NCI-H510A (cell line): ENCODE results near the gene NRIP3.
"Not testable (repeated sequence)": the region's sequence is repeated elsewhere in the genome, so short reads cannot be mapped to it uniquely, and the experiment has no call there.

Experiments
- DNase-seq: peaks from one replicate; lab custom pipeline; 2025; lab: John Stamatoyannopoulos, UW

The NRIP3 gene

DNA sequence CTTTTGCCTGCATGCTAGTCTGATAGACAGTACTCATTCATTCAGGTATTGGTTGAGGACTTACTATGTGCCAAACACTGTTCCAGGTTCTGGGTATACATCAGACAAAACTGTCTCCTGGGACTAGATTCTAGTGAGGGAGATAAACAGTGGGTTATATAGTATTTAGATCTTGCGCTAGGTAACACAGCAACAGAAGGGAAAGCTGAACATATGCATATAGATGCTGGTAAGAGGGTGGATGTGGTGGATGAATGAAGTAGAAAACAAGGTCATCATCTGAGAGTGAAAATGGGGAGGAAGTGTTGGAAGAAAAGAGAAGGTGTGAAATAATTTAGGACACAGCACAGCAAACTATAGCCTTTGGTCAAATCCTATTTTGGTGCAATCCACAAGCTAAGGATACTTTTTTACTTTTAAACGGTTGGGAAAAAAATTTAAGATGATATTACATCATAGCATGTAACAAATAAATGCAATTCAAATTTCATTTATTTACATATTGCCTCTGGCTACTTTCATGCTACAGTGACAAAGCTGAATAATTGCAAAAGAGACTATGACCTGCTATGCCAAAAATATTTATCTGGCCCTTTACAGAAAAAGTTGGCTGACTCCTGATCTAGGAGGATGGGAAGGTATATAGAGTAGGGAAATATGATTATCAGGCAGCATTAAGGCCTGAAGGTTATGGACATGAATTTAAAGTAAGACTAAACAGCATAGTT is 32.4 kb downstream of the NRIP3 start:
- no peak for DNase-seq

DNA sequence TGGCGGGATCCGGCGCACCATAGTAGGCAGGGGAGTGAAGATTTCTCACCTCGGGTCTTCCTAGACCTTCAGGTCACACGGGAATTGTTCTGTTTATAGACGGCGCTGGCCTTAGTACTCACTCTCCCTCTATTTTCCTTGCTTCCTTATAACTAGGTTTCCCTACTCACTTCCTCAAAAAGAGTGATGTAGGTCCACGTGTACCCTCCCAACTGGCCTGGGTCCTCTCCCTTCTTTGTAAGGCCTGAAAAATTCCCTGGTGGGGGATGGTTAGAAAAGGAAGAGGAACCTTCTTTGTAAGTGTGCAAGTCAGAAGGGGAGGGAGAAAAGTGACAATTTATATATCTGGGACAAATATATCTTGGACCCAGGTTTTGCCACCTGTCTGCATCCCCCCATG is 36.6 kb downstream of the NRIP3 start:
- no peak for DNase-seq

DNA sequence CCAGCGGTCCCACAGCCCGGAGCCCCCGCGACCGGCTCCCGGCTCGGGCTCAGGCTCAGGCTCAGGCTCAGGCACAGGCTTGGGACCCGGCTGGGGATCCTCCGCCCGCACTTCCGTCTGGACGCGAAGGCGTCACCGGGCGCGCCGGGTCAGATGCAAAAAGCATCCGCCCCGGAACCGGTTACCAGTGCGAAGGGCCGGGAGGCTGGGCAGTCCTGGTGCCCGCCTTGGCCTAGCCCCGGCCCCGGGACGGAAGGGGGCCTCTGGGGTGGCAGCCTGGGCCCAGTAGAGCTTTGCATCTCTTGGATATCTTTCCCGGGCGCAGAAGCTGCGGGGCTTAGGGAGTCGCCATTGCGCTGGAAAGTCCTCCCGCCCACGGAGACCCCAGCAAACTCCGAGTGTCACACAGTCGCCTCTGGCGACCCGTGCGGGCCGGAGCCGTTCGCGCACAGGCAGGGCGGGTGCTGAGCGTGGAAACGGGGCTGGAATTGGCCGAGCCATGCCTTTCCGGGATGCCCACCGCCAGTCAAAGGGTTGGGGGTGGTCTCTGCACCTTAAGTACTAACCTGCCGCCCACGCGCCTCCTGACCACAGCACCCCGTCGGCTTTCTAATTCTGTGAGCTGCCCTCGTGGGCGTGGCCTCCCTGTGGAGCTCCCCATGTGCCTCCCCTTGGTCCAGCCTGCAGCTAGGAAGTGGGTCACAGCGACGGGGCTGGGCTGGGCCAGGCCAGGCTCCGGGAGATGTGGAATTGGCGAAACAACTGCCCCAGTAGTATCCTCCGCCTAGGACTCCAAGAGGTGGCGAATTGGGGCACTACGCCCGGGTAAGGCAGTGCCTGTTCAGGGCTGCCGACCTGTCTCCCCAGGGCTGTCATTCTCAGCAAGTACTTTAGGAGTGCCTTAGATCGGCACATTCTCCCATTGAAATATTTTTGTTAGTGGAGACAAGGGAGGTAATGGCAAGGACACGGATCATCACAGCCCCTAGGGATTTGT is 39.2 kb downstream of the NRIP3 start, which contains the start of gene TMEM9B:
TSS of gene TMEM9B (minus strand) at position 119 of the 997 bp plus-strand sequence. CDS start 129 bp downstream, outside the sequence.
- peak; percentile 69 for DNase-seq

DNA sequence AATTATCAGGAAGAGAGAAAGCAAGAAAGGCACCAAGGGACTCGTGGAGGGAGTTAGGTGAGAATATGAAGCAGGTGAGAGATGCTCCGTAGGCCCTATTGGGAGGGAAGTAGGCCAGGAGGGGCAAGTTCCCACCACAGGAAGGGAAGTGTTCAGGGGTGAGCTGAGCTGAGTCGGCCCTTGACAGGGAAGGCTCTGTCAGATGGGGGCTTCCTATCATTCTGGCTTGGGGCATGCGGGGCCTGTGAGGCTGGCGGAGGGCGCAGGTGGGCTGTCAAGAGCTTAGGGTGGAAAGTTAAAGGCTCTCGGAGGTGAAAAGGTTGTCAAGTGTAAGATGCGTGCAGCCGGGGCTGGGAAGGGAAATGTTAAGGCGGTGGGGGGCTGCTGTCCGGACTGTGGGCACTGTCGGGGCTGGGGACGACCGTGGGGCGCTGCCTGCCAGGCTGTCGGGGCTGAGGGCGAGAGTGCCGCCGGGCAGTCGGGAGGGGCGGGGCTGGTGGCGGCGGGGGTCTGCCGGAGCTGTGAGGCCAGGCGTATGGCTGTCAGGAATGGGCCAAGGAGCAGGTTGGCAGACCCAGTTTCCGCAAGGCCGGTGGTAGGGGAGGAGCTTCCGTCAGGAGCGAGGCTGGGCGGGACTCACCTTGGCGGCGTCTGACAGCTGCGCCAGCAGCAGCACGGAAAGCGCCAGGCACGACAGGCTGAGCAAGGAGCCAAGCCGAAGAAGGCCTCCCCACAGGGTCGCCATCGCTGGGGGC is 40.1 kb downstream of the NRIP3 start:
- no peak for DNase-seq

DNA sequence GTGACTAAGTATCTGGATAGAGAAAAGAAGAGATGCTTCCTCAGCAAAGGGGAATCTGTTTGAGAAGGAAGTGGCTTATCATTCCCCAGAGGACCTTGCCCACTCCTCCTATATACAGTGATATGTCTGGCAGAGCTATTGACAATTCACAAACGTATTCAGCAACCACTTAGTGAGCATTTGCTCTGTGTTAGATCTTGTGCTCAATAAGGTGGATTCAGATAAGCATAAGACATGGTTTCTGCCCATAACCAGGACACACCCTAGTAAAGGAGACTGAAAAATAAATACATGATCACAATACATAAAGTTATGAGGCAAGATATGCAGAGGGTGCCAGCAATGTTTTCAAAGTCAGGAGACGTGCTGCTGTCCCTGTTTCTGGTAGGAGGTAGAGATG is 41.0 kb downstream of the NRIP3 start:
- DNase-seq, result no peak

DNA sequence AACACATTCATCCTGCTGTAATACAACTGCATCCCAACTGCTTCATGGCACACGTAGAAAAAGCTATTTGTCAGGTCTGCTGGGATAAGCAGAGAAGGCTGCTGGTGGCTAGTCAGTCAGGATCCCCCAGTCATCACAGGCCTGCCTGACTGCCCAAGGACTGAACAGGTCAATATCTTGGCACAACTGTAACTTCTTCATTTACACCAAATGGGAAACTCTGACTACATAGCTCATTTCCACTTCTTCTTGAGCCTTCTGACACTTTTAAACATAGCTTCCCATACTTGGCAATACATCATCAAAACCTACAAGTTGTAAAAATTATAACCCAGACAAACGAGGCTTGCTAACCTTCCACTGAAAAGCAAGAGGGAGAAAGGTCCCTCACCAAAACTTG is 42.4 kb downstream of the NRIP3 start:
- DNase-seq, result no peak

DNA sequence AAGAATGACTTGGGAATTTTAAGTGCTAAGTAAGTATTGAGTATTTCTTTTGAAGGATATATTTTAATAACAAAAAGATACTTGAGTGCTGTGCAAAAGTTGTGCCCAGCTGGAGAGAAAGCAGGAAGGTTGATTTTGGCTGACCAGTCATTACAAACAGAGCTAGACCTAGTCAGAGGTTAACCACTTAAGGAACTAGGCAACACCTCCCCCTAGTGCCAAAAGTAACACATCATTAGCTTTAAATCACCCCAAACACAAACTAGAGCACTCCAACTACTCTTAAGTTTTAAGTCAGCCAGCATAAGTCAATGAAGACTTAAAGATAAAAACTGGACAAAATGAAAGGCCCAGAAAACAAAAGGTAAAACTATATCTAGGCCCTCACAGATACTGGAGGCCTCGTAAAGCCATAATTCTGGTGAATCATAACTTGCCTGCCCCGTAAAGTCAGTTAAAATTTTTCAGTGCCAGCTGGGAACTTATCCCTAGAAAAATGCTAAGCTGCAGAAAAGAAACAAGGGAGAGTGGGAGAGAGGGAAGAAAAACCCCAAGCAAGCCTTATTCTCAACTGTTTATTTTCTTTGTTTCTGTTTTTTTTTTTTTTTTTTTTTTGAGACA is 44.1 kb downstream of the NRIP3 start:
- DNase-seq, result no peak

DNA sequence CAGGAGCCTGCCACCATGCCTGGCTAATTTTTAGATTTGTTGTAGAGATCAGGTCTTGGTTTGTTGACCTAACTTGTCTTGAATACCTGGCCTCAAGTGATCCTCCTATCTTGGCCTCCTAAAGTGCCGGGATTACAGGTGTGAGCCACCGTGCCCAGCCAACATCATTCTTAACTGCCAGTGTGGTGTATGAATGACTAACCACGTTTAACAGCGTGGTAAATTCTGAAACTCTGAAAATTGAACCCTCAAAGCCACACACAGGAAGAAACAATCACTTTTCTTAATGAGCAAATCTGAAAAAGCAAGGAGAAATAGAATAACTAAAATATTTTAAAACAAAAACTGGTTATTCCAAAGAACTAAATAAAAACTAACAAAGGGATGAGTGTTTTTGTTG is 46.9 kb downstream of the NRIP3 start:
- DNase-seq, result no peak

DNA sequence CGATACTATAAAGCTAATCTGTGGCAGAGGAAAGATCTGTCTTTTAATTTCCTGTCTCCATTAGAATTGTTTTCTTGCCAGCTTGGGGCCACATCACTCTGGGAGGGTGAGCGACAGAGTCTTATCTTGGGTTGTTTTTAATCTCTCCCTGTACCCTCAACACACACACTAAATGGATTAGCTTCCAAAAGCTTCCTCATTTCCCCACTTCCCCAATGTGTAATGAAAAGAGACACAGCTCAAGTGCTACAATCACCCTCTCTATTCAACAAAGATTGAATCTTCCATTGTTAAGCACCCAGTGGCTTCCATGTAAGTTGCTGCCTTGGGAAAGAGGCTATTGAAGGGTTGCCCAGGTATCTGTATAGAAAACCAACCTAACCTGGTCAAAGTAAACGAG is 54.9 kb downstream of the NRIP3 start:
- DNase-seq, result no peak

DNA sequence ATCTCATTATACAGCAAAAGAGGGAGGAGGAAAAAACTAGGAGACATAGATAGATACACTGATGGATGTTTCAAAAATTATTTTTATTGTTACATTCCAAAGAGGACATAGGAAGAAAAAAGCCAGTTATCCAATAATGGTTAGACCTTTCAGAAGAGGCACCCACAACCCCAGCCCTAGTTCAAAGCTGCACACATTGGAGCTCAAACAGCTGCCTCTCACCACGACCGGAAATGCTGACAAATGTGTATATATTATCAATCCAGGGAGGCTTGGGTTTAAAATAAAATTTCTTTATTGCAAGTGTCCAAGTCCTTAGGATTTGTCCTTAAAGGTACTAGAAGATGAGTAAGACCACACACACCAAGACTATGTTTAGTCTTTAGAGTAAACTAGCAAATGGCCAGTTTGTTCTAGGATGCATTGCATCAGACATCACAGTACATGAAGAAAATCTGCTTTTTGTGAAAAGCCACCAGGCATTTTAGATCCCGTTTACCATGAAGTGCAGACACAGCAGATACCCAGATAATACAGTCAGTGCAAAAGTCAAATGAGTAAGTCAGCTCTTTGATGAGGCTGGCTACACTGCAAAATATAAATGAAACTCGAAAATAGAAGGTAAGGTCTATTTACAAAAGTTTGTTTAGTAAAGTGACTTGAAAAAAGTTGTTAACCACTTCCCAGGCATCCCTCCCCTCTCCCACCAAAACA is 56.4 kb downstream of the NRIP3 start:
- no peak for DNase-seq

DNA sequence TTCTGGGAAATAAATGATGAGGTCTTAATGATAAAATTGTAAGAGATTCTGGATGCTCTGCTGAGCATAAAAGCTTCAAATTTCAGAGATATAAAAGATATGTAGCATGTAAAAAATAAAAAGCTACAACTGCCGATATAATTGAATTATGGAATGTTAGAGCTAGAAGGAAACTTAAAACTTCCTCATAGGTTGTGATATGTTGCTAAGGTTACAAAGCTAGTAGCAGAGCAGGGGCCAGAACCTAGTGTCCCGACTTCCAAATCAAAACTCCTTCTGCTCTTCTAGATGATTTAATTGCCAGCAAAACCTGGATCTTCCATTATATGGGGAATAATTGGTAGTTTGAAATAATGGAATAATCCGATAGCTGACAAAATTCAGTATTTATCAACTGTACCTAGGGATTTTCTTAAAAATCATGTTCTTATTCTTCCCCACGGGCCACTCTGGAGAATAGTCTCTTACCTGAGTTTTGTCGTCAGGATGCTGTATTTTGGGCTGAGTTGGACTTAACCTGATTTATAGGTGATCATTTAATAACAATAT is 61.2 kb downstream of the NRIP3 start, which contains the start of gene ASCL3:
TSS of gene ASCL3 (minus strand) at position 499 of the 549 bp plus-strand sequence. CDS start 4,855 bp downstream, outside the sequence.
- no peak for DNase-seq

DNA sequence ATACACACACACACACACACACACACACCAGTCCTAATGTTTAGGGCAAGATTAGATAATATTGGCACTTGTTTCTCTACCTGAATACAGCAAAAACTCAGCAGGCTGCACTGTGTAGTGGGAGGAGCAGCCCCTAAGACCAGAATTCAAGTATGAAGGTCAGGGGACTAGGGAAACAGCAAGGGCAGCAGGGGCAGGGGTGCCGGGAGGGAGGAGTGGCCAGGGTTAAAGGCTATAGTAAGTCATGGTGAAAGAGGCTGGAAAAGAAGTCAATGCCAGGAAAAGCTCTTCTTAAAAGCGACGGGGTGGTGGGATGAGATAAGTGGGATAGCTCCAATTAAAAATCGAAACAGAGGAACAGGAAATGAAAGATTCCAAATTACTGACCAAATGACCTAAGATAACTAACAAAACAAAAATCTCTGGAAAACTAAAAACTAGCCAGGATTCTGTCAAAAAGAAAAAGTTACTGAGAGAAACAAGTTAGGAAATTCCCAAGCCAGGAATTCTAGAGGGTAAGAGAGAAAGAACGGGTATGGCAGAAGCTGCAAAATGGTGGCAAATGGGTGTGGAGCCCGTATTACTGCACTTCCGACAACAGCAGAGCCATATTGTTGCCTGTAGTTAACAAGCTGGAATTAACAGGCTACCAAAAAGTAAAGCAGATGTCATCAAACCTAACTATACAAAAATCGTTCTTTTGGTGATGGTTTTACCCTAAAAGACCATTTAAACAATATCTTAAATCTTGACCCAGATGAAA is 62.3 kb downstream of the NRIP3 start:
- no peak for DNase-seq

DNA sequence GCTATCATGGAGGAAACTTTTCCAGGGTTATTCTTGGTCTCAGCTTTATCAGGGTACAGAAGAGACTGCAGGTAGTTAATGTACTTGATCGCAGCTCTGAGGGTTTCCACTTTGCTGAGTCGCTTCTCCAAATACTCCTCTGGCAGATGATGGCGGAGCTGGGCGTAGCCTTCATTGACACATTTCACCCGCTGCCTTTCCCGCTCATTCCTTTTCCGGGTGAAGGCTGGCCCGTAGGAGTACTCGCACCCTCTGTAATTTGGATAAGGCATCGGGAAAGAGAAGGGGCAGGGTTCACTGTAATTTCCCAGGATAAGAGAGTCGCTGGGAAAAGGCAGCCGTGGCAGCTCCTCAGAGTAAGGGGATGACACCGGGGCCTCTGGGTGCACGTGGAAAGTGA is 66.1 kb downstream of the NRIP3 start:
- no peak for DNase-seq

DNA sequence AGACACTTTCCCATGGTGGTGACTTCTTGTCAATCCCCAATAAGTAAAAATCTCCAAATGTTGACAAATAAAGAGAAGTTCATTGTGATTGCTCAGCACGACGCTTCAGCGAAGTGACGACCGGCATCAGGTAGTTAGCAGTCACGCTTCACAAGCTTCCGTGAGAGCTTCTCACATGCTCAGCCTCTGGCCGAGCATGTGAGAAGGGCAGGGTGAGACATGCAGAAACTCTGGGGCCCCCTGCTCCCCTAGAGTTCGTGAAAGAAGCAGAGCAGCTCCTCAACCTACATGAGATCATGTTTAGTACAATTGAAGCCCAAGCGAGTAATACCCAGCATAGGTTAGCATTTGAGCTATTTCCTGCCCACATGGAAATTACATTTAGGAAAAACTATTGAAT is 66.6 kb downstream of the NRIP3 start:
- no peak for DNase-seq

DNA sequence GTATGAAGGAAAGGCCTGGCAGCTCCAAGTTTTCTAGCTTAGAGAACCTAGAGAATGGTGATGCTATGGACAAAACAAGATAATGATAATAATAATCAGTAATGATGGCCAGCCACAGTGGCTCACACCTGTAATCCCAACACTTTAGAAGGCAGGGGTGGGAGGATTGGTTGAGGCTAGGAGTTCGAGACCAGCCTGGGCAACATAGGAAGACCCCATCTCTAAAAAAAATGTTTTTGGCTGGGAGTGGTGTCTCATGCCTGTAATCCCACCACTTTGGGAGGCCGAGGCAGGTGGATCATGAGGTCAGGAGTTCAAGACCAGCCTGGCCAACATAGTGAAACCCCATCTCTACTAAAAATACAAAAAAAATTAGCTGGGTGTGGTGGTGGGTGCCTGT is 68.0 kb downstream of the NRIP3 start:
- DNase-seq, result not testable (repeated sequence)

DNA sequence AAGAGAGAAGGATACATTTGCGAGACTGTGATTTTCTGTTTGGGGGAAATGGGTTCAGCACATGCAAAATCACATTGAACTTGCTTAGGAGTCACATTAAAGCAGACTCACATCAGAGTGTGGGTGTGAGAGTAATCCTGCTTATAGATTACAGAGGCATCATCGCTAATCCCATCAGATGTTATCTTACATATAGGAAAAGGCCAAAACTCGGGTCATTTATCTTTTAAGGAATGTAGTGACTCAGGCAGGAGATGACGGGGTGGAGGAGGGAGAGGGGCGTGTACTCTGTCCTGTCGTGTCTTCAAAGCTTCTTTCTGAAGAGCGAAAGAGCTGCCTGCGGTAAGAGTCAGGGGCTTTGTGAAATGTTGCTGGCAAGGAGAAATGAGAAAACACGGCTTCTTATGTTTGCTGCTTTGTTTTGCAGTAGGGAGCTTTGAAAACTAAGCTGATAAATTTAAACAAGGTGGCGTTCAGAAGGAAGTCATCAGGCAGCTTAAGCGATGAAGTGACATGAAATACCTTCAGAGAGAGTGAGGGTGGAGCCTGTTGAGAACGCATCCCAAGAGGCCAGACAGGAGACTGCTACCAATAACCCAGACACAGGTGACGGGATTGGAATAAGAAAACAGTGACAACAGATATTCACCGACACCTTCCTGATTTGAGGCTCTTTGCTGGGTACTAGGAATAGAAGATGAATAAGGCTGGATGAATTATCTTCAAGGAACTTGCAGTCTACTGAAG is 68.9 kb downstream of the NRIP3 start:
- DNase-seq, result no peak

DNA sequence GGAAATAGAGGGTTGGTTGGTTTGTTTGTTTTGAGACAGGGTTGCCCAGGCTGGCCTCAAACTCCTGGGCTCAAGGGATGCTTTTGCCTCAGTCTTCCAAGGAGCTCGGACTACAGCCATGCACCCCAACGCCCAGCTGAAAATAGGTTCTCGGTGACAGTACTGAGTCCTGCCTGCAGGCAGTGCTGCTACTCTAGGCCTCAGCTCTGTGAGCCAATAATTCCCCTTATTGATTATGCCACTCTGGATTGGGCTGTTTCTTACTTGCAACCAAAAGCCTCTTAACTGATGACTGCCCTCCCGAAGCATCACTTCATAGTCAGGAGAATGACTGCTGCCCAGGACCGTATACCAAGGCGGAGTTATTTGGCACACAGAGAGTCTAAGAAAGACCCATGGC is 69.9 kb downstream of the NRIP3 start:
- no peak for DNase-seq

DNA sequence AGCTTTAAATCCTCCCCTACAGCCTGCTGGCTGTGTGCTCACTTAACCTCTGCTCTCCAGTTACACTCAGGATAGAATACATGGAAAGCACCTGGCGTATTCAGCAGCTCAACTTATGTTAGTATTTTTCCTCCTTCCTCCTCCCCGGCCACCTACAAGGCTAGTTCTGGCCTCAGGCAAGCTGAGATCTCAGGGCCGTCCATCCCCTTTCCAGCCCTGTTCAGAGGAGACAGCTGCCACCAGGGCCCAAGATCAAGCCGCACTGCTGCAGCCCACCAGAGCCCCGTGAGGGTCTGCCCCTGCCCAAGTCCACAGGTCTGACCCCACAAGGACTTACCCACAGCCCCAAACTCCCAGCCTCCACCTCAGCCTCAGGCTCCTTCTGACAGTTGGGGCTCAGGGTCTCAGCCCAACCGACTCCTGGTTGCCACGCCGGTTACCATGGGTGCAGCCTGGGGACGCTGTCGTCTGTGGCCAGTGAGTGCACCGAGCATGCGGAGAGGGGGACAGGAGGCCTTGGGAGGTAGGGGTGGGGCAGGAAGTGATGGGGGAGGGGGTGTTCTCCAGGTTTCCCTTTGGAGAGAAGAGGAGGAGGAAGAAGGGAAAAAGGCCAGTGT is 71.1 kb downstream of the NRIP3 start, which contains the start of gene C11orf16:
TSS of gene C11orf16 (minus strand) at position 384 of the 617 bp plus-strand sequence. CDS start 639 bp downstream, outside the sequence.
- DNase-seq, result no peak
